Neural cell (in vitro differentiated cells): ENCODE measurements around the gene MRPL50. TPM values are rescaled to one million over a fixed set of nuclear protein-coding genes. Genes with fewer than 3 reads are reported as not detected.

Source experiments
- H2AFZ ChIP-seq: fragments of 200-600, 300-800 bp; sonication (generic), shearing (Covaris generic); 2 replicates; pipeline ENCODE4 v1.6.0; 2014; ENCODE audit warnings: low read depth, mild to moderate bottlenecking, antibody characterized with exemption, low read length, moderate library complexity
- H3F3A ChIP-seq: fragments of 200-600 bp; shearing (Covaris generic); 2 replicates; pipeline ENCODE4 v1.6.1; 2016; ENCODE audit warnings: mild to moderate bottlenecking, moderate library complexity, mixed read lengths, antibody characterized with exemption, low read length; ENCODE audit not compliant: insufficient read depth, poor library complexity, severe bottlenecking
- H3K27ac ChIP-seq: fragments of 200-600, 300-800 bp; sonication (generic), shearing (Covaris generic); 2 replicates; pipeline ENCODE4 v1.5.1; 2014; ENCODE audit warnings: mild to moderate bottlenecking, low read length, moderate library complexity
- H3K27me3 ChIP-seq: fragments of 300-800, 200-600 bp; sonication (generic), shearing (Covaris generic); 2 replicates; pipeline ENCODE4 v1.6.0; 2014; ENCODE audit warnings: mild to moderate bottlenecking, low read depth, low read length, moderate library complexity; ENCODE audit not compliant: insufficient read depth
- H3K36me3 ChIP-seq: fragments of 300-800, 200-600 bp; sonication (generic), shearing (Covaris generic); 2 replicates; pipeline ENCODE4 v1.5.1; 2014; ENCODE audit warnings: mild to moderate bottlenecking, antibody characterized with exemption, low read length, moderate library complexity; ENCODE audit not compliant: insufficient read depth
- H3K4me2 ChIP-seq: fragments of 300-800, 200-600 bp; sonication (generic), shearing (Covaris generic); 2 replicates; pipeline ENCODE4 v1.6.0; 2014; ENCODE audit warnings: mild to moderate bottlenecking, low read length
- H3K4me3 ChIP-seq: fragments of 300-800, 200-600 bp; sonication (generic), shearing (Covaris generic); 2 replicates; pipeline ENCODE4 v1.5.1; 2014; ENCODE audit warnings: mild to moderate bottlenecking, low read length, moderate library complexity
- H3K79me2 ChIP-seq: fragments of 200-600 bp; shearing (Covaris generic); replicated peaks from 2 replicates; pipeline ENCODE4 v1.6.0; 2014; ENCODE audit warnings: mild to moderate bottlenecking, low read length, moderate library complexity; ENCODE audit not compliant: insufficient read depth
- H3K9ac ChIP-seq: fragments of 300-800, 200-600 bp; sonication (generic), shearing (Covaris generic); 2 replicates; pipeline ENCODE4 v1.6.1; 2016; ENCODE audit warnings: mild to moderate bottlenecking, low read length, mixed read lengths
- H3K9me2 ChIP-seq: fragments of 200-600 bp; shearing (Covaris generic); 2 replicates; pipeline ENCODE4 v1.6.1; 2016; ENCODE audit warnings: mild to moderate bottlenecking, low read length, mixed read lengths; ENCODE audit not compliant: insufficient read depth
- H3K9me3 ChIP-seq: fragments of 200-600, 300-800 bp; sonication (generic), shearing (Covaris generic); 2 replicates; pipeline ENCODE4 v1.6.1; 2016; ENCODE audit warnings: mild to moderate bottlenecking, mixed run types, low read length, moderate library complexity, mixed read lengths
- H4K20me1 ChIP-seq: fragments of 200-600 bp; shearing (Covaris generic); 2 replicates; pipeline ENCODE4 v1.6.1; 2016; ENCODE audit warnings: mild to moderate bottlenecking, mixed run types; ENCODE audit not compliant: insufficient read depth
- CTCF ChIP-seq: fragments of 450-650 bp; IDR thresholded peaks from 2 replicates; pipeline ENCODE4 v1.5.1; 2014; ENCODE audit warnings: antibody characterized with exemption, mild to moderate bottlenecking, moderate library complexity; ENCODE audit not compliant: poor library complexity, severe bottlenecking
- EP300 ChIP-seq: fragments of 450-650 bp; conservative IDR thresholded peaks from 2 replicates; pipeline ENCODE4 v1.6.1; 2014; ENCODE audit warnings: antibody characterized with exemption, mild to moderate bottlenecking, moderate library complexity; ENCODE audit not compliant: poor library complexity, severe bottlenecking
- EZH2 ChIP-seq: fragments of 200-600, 300-800 bp; shearing (Covaris generic), sonication (generic); IDR thresholded peaks from 2 replicates; pipeline ENCODE4 v1.6.1; 2014; ENCODE audit warnings: antibody characterized with exemption, low read length, borderline replicate concordance, mild to moderate bottlenecking; ENCODE audit not compliant: insufficient read depth, poor library complexity, severe bottlenecking
- MXI1 ChIP-seq: fragments of 450-650 bp; conservative IDR thresholded peaks from 2 replicates; pipeline ENCODE4 v1.6.1; 2014; ENCODE audit warnings: antibody characterized with exemption, mild to moderate bottlenecking; ENCODE audit not compliant: poor library complexity, severe bottlenecking
- POLR2AphosphoS5 ChIP-seq: IDR thresholded peaks from 2 replicates; pipeline ENCODE4 v1.6.1; 2012
- RAD21 ChIP-seq: fragments of 450-650 bp; conservative IDR thresholded peaks from 2 replicates; pipeline ENCODE4 v1.6.1; 2014; ENCODE audit warnings: antibody characterized with exemption, mild to moderate bottlenecking, moderate library complexity
- REST ChIP-seq: IDR thresholded peaks from 2 replicates; pipeline ENCODE4 v1.6.1; 2012; ENCODE audit warnings: borderline replicate concordance
- SMC3 ChIP-seq: fragments of 450-650 bp; conservative IDR thresholded peaks from 2 replicates; pipeline ENCODE4 v1.6.1; 2014; ENCODE audit warnings: antibody characterized with exemption, mild to moderate bottlenecking, moderate library complexity; ENCODE audit not compliant: poor library complexity
- TAF1 ChIP-seq: IDR thresholded peaks from 2 replicates; pipeline ENCODE4 v1.6.1; 2012; ENCODE audit warnings: low read depth
- polyA plus RNA-seq: library from polyadenylated mRNA; depleted of rRNA; stranded (reverse); fragments of >200 nt; gene quantifications from 2 replicates; pipeline ENCODE4 v1.2.3, GENCODE V29; 2014

MRPL50 gene
- polyA plus RNA-seq, 1 donor from 2014 or later = 35.2 TPM

- no peaks in the 10 kb centered on the region for H3K36me3 ChIP-seq
- TF ChIP-seq EZH2 (no peak), MXI1 (no peak), SMC3 (no peak), TAF1 (no peak), POLR2AphosphoS5 (no peak), CTCF (no peak), EP300 (no peak), RAD21 (no peak), REST (no peak)
- H3K4me2 ChIP-seq = no peak overlapping the region
- no peaks in the 10 kb centered on the region for H3K9me2 ChIP-seq
- no peak overlapping the region for H3K4me3 ChIP-seq
- no peaks in the 10 kb centered on the region for H4K20me1 ChIP-seq
- no peak overlapping the region for H2AFZ ChIP-seq
- no peak overlapping the region for H3K9ac ChIP-seq
- H3F3A ChIP-seq = no peaks in the 10 kb centered on the region
- no peak overlapping the region for H3K27ac ChIP-seq
- no peaks in the 10 kb centered on the region for H3K27me3 ChIP-seq
- no peaks in the 10 kb centered on the region for H3K9me3 ChIP-seq
- no peaks in the 10 kb centered on the region for H3K79me2 ChIP-seq
Measured at GRCh38 chr9:101427358-101427757, 28.9 kb upstream of the MRPL50 start.

- H3K36me3 ChIP-seq = no peaks in the 10 kb centered on the region
- no peaks in the 10 kb centered on the region for H3K79me2 ChIP-seq
Measured at GRCh38 chr9:101421653-101422065, 23.2 kb upstream of the MRPL50 start.

More at GRCh38 chr9:101421653-101422065, 23.2 kb upstream of the MRPL50 start:
- Histone ChIP-seq H3F3A (no peaks in the 10 kb centered on the region), H3K27me3 (no peaks in the 10 kb centered on the region), H3K9ac (no peak overlapping the region), H4K20me1 (no peaks in the 10 kb centered on the region), H3K9me3 (no peaks in the 10 kb centered on the region), H3K4me3 (no peak overlapping the region), H3K4me2 (no peak overlapping the region), H3K9me2 (no peaks in the 10 kb centered on the region), H3K27ac (no peak overlapping the region), H2AFZ (no peak overlapping the region)
- no peak for TF ChIP-seq MXI1
- no peak for TF ChIP-seq POLR2AphosphoS5
- TF ChIP-seq EP300 = no peak
- TF ChIP-seq REST = no peak
- TF ChIP-seq TAF1 = no peak
- no peak for TF ChIP-seq RAD21
- no peak for TF ChIP-seq SMC3
